ENCODE results near the gene EPN1. TPM values are rescaled to one million over a fixed set of nuclear protein-coding genes. Genes with fewer than 3 reads are reported as not detected.

EPN1 gene
- total and polyA plus RNA-seq, 9 of the 15 experiments (the other 6 are each of a cell fraction or from before 2014, with no cell fraction given), result 0.08 to 138 (median 12.7) TPM

DNA sequence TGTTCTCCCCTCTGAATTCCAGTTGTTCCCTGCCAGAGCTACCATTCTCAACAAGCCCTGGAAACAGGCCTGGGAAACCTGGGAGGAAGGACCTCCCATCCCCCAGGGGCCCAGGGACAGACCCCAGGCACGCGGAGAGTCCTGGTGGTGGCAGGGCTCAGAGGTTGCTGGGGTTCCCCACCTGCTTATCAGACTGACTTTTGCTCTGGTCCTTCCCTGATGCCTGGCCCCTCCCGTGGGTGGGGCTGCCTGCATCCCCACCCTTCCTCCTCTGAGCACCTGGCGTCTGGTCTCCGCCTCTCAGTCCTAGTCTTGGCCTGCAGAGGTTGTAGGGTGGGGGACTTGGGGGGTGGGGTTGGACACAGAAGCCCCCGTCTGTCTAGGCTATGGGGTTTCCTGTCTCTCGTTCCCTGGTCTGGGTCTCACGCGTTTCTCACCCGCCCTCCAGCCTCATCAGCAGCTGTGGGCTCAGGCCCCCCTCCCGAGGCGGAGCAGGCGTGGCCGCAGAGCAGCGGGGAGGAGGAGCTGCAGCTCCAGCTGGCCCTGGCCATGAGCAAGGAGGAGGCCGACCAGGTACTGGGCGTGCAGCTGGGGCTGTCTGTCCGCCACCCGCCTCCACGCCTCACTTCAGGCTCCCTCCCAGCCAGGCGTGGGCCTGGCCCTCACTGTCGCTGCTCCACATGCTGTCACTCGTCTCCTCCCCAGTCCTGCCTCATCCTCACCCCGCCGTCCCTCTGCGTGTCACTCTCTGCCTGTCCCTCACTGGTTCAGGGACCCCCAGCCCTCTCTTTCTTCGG, 13.6 kb downstream of the EPN1 start:
- Histone ChIP-seq H3K9me3 (replicated peaks; ENCODE audit: control insufficient read depth, insufficient read depth, low read depth, low read length) (no peaks in the 10 kb centered on the region), H4K20me1 (replicated peaks; ENCODE audit: control insufficient read depth, insufficient read depth, low read length) (peaks cover 39% of the 10 kb centered on the region), H3K4me1 (replicated peaks in 1 of 2; ENCODE audit: control insufficient read depth in 2 of 2, insufficient read depth in 2 of 2, low read length in 2 of 2) (peaks cover 0 to 59% of the 10 kb centered on the region in 2 experiments; a peak in 3 of 5 replicates), H3K9me1 (ENCODE audit: control insufficient read depth, insufficient read depth, low read length) (no peaks in the 10 kb centered on the region), H3K79me2 (ENCODE audit: control insufficient read depth, insufficient read depth, low read length) (peaks cover 18% of the 10 kb centered on the region), H3K36me3 (ENCODE audit: control insufficient read depth, insufficient read depth, low read length) (peaks cover 91% of the 10 kb centered on the region; the same call in 2 of the 3 replicates), H3K4me3 (no peak overlapping the region), H3K4me2 (ENCODE audit: insufficient read depth, low read length) (no peak overlapping the region), H2AFZ (ENCODE audit: low read depth, low read length) (no peak overlapping the region), H3K27me3 (ENCODE audit: control insufficient read depth in 2 of 2, insufficient read depth in 2 of 2, low read length in 2 of 2) (no peaks in the 10 kb centered on the region), H3K27ac (ENCODE audit: extremely low read depth, low read depth, low read length) (no peak overlapping the region), H3K9ac (ENCODE audit: insufficient read depth in 1 of 2, low read depth in 2 of 2, low read length in 2 of 2) (peak overlapping the region in 1 of 2 experiments; percentile 45; a peak in 2 of 4 replicates)
- ChIA-PET CTCF (ENCODE audit: low intra/inter-chr PET ratio) (no interaction called here), POLR2A (interaction anchor here (0.5 kb wide), 1 partner anchor 34 kb away, joined by 4 read pairs; no protein-coding TSS in a partner anchor)
- in situ Hi-C loops (cut with MboI) (no loop called here), intact Hi-C loops (cut with micrococcal nuclease) (no loop called here)
- FAIRE-seq, result peak; percentile 26
- TF ChIP-seq NFRKB (IDR thresholded peaks at IDR 0.05; ENCODE audit: low read depth), result no peak
- peak; percentile 39 for TF ChIP-seq PCBP1 (IDR thresholded peaks at IDR 0.05; ENCODE audit: low read depth, low read length, poor library complexity, severe bottlenecking)
- TF ChIP-seq DACH1 (IDR thresholded peaks at IDR 0.05; ENCODE audit: partially characterized antibody), result peak; percentile 61
- TF ChIP-seq POLR2G (IDR thresholded peaks at IDR 0.05; ENCODE audit: low read depth, low read length), result 0 out of 2 replicates have a peak, but pooled peaks have one; percentile 14
- TF ChIP-seq ZBTB33 (CRISPR knock-in tag; IDR thresholded peaks at IDR 0.05), result peak; percentile 97
- TF ChIP-seq VEZF1 (CRISPR knock-in tag; IDR thresholded peaks at IDR 0.05), result peak; percentile 48
- TF ChIP-seq ETV5 (CRISPR knock-in tag; IDR thresholded peaks at IDR 0.05; ENCODE audit: low read depth), result no peak
- no peak for TF ChIP-seq RCOR1 (IDR thresholded peaks at IDR 0.05; ENCODE audit: borderline replicate concordance in 1 of 2, low read depth in 2 of 2, low read length in 2 of 2)
- TF ChIP-seq SIN3A (IDR thresholded peaks at IDR 0.05; ENCODE audit: borderline replicate concordance in 2 of 2, control insufficient read depth in 1 of 2, low read depth in 2 of 2, low read length in 2 of 2), result peak in 1 of 2 experiments; percentile 64; a peak in 1 of 4 replicates
- peak; percentile 94 for TF ChIP-seq TFAP4 (CRISPR knock-in tag; IDR thresholded peaks at IDR 0.05; ENCODE audit: borderline replicate concordance)
- peak; percentile 83 for ATAC-seq
- WGBS (ENCODE audit: insufficient coverage, low coverage, missing lambda C conversion rate), result 61% methylated on average over 18 of the region's 27 CpGs
- peak; percentile 59 to 71 (median 65) for DNase-seq (ENCODE audit: extremely low read depth in 1 of 4, low spot score in 3 of 4)
- BruUV-seq (replicated peaks), result no TSS peak
